ENCODE measurements around the gene SARS1.

The SARS1 gene

GRCh38 chr1:109263597-109264378 is 50.1 kb downstream of the SARS1 start:
- peak; percentile 49 for DNase-seq

- DNase-seq: no peak
Measured at GRCh38 chr1:109264379-109264755, 50.6 kb downstream of the SARS1 start.

- no peak for DNase-seq
Measured at GRCh38 chr1:109265016-109265415, 51.3 kb downstream of the SARS1 start.

GRCh38 chr1:109265741-109266330 is 52.1 kb downstream of the SARS1 start:
- DNase-seq: no peak

- DNase-seq: no peak
Measured at GRCh38 chr1:109266965-109267364, 53.2 kb downstream of the SARS1 start.

- DNase-seq: no peak
Measured at GRCh38 chr1:109267743-109268300, 54.1 kb downstream of the SARS1 start.

GRCh38 chr1:109268431-109269211 is 54.9 kb downstream of the SARS1 start:
- DNase-seq: no peak

GRCh38 chr1:109269212-109269980 is 55.7 kb downstream of the SARS1 start:
- DNase-seq: no peak

GRCh38 chr1:109269981-109270622 is 56.4 kb downstream of the SARS1 start:
- DNase-seq: no peak

GRCh38 chr1:109270623-109271317 is 57.1 kb downstream of the SARS1 start:
- DNase-seq: no peak

- no peak for DNase-seq
Measured at GRCh38 chr1:109271458-109271857, 57.7 kb downstream of the SARS1 start.

GRCh38 chr1:109272021-109272799 is 58.5 kb downstream of the SARS1 start:
- no peak for DNase-seq

GRCh38 chr1:109272831-109273547 is 59.3 kb downstream of the SARS1 start:
- DNase-seq: no peak

- no peak for DNase-seq
Measured at GRCh38 chr1:109273570-109274288, 60.0 kb downstream of the SARS1 start.

GRCh38 chr1:109274533-109275476 is 61.1 kb downstream of the SARS1 start:
- no peak for DNase-seq

- DNase-seq: no peak
Measured at GRCh38 chr1:109275706-109276345, 62.1 kb downstream of the SARS1 start.

- DNase-seq: no peak
Measured at GRCh38 chr1:109277434-109278204, 63.9 kb downstream of the SARS1 start.

Measured in KG1 (cell line).